ENCODE data around the gene GNAI3.

GRCh38 chr1:109502364-109502851 is 46.0 kb upstream of the GNAI3 start:
- no peak for TF ChIP-seq CTCF (conservative IDR thresholded peaks at IDR 0.05; ENCODE audit: low read length)
- no peak for TF ChIP-seq EZH2phosphoT487 (IDR thresholded peaks at IDR 0.05; ENCODE audit: borderline replicate concordance, low read depth, low read length)

All from OCI-LY7 (cell line).